CD14-positive monocyte (primary cell): ENCODE measurements around the gene ASIC2. TPM values are rescaled to one million over a fixed set of nuclear protein-coding genes. Genes with fewer than 3 reads are reported as not detected.

ENCODE experiments used
- DNase-seq, 3 donors: peaks; one replicate each; pipeline ENCODE4 v3.0.0-alpha.2; 2011 to 2022
- H2AFZ ChIP-seq: 2 replicates; pipeline ENCODE4 v1.6.0; 2012; ENCODE audit warnings: mild to moderate bottlenecking, low read depth, low read length, inconsistent platforms; ENCODE audit not compliant: insufficient read depth, poor library complexity, severe bottlenecking
- H3K27ac ChIP-seq, 2 donors: 1 replicate in 1 of 2; 2 replicates in 1 of 2; pipeline ENCODE4 v1.5.1; 2012 to 2013; ENCODE audit warnings: low read length in 2 of 2, control low read depth in 1 of 2, inconsistent platforms in 1 of 2, low read depth in 1 of 2, mild to moderate bottlenecking in 1 of 2
- H3K27me3 ChIP-seq, 2 donors: one replicate each; pipeline versions ENCODE4 v1.6.0 to v1.6.1; 2011 to 2013; ENCODE audit warnings: low read length in 2 of 2; ENCODE audit not compliant: control insufficient read depth in 2 of 2, insufficient read depth in 2 of 2
- H3K36me3 ChIP-seq, 2 donors: replicated peaks in 1 of 2; 1 replicate in 1 of 2; 2 replicates in 1 of 2; pipeline versions ENCODE4 v1.5.1 to v1.6.1; 2012 to 2013; ENCODE audit warnings: low read length in 2 of 2, control low read depth in 1 of 2, inconsistent platforms in 1 of 2, mild to moderate bottlenecking in 1 of 2; ENCODE audit not compliant: insufficient read depth in 2 of 2, control insufficient read depth in 1 of 2
- H3K4me1 ChIP-seq, 2 donors: 1 replicate in 1 of 2; 2 replicates in 1 of 2; pipeline versions ENCODE4 v1.5.1 to v1.6.1; 2012 to 2013; ENCODE audit warnings: low read length in 2 of 2, control low read depth in 1 of 2, inconsistent platforms in 1 of 2, mild to moderate bottlenecking in 1 of 2, moderate library complexity in 1 of 2; ENCODE audit not compliant: insufficient read depth in 2 of 2, control insufficient read depth in 1 of 2
- H3K4me2 ChIP-seq: replicated peaks from 2 replicates; pipeline ENCODE3; 2012; ENCODE audit warnings: low read length, moderate library complexity, mild to moderate bottlenecking; ENCODE audit not compliant: poor library complexity, severe bottlenecking; ENCODE audit errors: extremely low read depth
- H3K4me3 ChIP-seq, 3 experiments: fragments of 200-600 bp in 1 of 3; sonication (generic) in 1 of 3; replicated peaks in 1 of 3; 1 replicate in 2 of 3; 2 replicates in 1 of 3; pipeline ENCODE4 v1.5.1; 2011 to 2013; ENCODE audit warnings: low read length in 3 of 3, mild to moderate bottlenecking in 3 of 3, control low read depth in 2 of 3, low read depth in 2 of 3, inconsistent platforms in 1 of 3, moderate library complexity in 1 of 3
- H3K79me2 ChIP-seq: 2 replicates; pipeline ENCODE4 v1.6.0; 2012; ENCODE audit warnings: mild to moderate bottlenecking, control low read depth, inconsistent platforms, low read length, moderate library complexity; ENCODE audit not compliant: insufficient read depth
- H3K9ac ChIP-seq: 2 replicates; pipeline ENCODE4 v1.6.0; 2017; ENCODE audit warnings: low read length, mild to moderate bottlenecking; ENCODE audit not compliant: insufficient read depth, poor library complexity, severe bottlenecking
- H3K9me3 ChIP-seq, 2 donors: replicated peaks in 1 of 2; 1 replicate in 1 of 2; 2 replicates in 1 of 2; pipeline versions ENCODE4 v1.5.1 to v1.6.1; 2012 to 2013; ENCODE audit warnings: low read length in 2 of 2, control low read depth in 1 of 2; ENCODE audit not compliant: control insufficient read depth in 1 of 2, insufficient read depth in 1 of 2
- H4K20me1 ChIP-seq: 2 replicates; pipeline ENCODE4 v1.6.0; 2012; ENCODE audit warnings: mild to moderate bottlenecking, low read length, control low read depth, moderate library complexity; ENCODE audit not compliant: insufficient read depth
- H3K27ac Mint-ChIP-seq, 7 donors: one replicate each; pipeline ENCODE4 v1.8.0; 2020; ENCODE audit warnings: mild to moderate bottlenecking in 7 of 7, mixed read lengths in 7 of 7, moderate library complexity in 6 of 7, inconsistent platforms in 2 of 7
- H3K27me3 Mint-ChIP-seq, 3 donors: one replicate each; pipeline ENCODE4 v1.8.0; 2021 to 2022; ENCODE audit warnings: low read depth in 3 of 3, mild to moderate bottlenecking in 3 of 3, mixed read lengths in 3 of 3, moderate library complexity in 3 of 3, inconsistent platforms in 1 of 3
- H3K36me3 Mint-ChIP-seq, 2 donors: one replicate each; pipeline ENCODE4 v1.8.0; 2020; ENCODE audit warnings: mixed read lengths in 2 of 2, inconsistent platforms in 1 of 2, mild to moderate bottlenecking in 1 of 2
- H3K4me1 Mint-ChIP-seq: one replicate; pipeline ENCODE4 v1.8.0; 2020; ENCODE audit warnings: mild to moderate bottlenecking, mixed read lengths
- H3K4me3 Mint-ChIP-seq, 2 donors: one replicate each; pipeline ENCODE4 v1.8.0; 2020; ENCODE audit warnings: mild to moderate bottlenecking in 2 of 2, mixed read lengths in 2 of 2, moderate library complexity in 1 of 2
- H3K9me3 Mint-ChIP-seq, 7 donors: one replicate each; pipeline ENCODE4 v1.8.0; 2020 to 2022; ENCODE audit warnings: mixed read lengths in 7 of 7, mild to moderate bottlenecking in 6 of 7, moderate library complexity in 6 of 7, inconsistent platforms in 2 of 7
- WGBS: methylation state at CpG from one replicate; pipeline ENCODE4 v1.1.5; 2013; ENCODE audit warnings: missing lambda C conversion rate; ENCODE audit not compliant: insufficient coverage; 5-methylcytosine and 5-hydroxymethylcytosine counted together
- intact Hi-C, 2 donors: fragments of 100-400 bp; cut with micrococcal nuclease; formaldehyde crosslinking; loops; one replicate each; pipeline versions ENCODE4 v1.15.0 to v1.15.1; 2023
- polyA plus RNA-seq, 3 donors: library from polyadenylated mRNA; depleted of rRNA in 1 of 3; unstranded in 2 of 3; stranded (reverse) in 1 of 3; fragments of 300-500 nt in 2 of 3; fragments of >200 nt in 1 of 3; fragmentation: Illumina TruSeq in 2 of 3; gene quantifications; 1 replicate in 2 of 3; 2 replicates in 1 of 3; pipeline ENCODE4 v1.2.3, GENCODE V29; 2012 to 2021
- TF ChIP-seq, protein P1 (sequence below): fragments of 200-600 bp; IDR thresholded peaks from one replicate; pipeline ENCODE4 v1.8.0; 2022; ENCODE audit warnings: antibody characterized with exemption, mild to moderate bottlenecking

ASIC2 gene
- polyA plus RNA-seq, 3 donors: not detected

DNA sequence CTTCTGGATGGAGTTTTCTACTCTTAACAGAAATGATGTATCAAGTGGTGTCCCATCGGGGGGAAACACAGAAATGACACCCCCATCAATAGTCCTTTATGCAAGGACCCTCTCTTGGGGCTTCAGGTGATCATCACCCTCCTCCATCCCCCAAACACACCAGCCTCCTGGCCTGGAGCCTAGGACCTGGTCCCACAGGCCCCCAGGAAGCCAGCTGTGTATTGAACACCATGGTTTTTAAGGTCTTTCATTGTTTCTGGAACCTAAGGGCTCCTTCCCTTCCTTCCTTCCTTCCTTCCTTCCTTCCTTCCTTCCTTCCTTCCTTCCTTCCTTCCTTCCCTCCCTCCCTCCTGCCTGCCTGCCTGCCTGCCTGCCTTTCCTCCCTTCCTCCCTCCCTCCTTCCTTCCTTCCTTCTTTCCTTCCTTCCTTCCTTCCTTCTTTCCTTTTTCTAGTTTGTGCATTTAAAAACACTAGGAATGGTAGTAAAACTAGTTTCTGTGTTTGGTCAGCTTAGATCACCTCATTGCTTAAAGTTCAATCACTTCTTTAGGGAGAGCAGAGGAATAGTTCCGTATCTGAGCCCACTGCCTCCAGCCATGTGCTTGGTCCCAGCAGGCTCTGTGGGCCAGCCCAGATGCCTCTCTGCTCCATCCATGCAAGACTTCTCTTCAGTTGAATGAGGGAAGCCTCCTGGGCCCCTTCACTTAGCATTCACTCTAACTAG, 23.6 kb downstream of the ASIC2 start:
- no peaks in the 10 kb centered on the region for H3K36me3 ChIP-seq
- no peak overlapping the region for H3K9ac ChIP-seq
- H3K27me3 ChIP-seq: no peaks in the 10 kb centered on the region
- H3K4me1 ChIP-seq: no peaks in the 10 kb centered on the region
- H3K4me2 ChIP-seq: no peak overlapping the region
- no peaks in the 10 kb centered on the region for H3K79me2 ChIP-seq
- H3K4me3 ChIP-seq: no peak overlapping the region
- 100% methylated on average over 1 of the region's 2 CpGs for WGBS
- H3K9me3 ChIP-seq: no peaks in the 10 kb centered on the region
- Mint-ChIP-seq H3K36me3 (no peaks in the 10 kb centered on the region), H3K9me3 (peaks cover 0 to 6% (median 0%) of the 10 kb centered on the region in 7 donors), H3K4me3 (no peak overlapping the region), H3K27ac (no peak overlapping the region), H3K27me3 (peaks cover 4 to 6% (median 4%) of the 10 kb centered on the region in 3 donors), H3K4me1 (no peaks in the 10 kb centered on the region)
- intact Hi-C loops: no loop called here
- no peak overlapping the region for H2AFZ ChIP-seq
- TF ChIP-seq, protein P1, sequence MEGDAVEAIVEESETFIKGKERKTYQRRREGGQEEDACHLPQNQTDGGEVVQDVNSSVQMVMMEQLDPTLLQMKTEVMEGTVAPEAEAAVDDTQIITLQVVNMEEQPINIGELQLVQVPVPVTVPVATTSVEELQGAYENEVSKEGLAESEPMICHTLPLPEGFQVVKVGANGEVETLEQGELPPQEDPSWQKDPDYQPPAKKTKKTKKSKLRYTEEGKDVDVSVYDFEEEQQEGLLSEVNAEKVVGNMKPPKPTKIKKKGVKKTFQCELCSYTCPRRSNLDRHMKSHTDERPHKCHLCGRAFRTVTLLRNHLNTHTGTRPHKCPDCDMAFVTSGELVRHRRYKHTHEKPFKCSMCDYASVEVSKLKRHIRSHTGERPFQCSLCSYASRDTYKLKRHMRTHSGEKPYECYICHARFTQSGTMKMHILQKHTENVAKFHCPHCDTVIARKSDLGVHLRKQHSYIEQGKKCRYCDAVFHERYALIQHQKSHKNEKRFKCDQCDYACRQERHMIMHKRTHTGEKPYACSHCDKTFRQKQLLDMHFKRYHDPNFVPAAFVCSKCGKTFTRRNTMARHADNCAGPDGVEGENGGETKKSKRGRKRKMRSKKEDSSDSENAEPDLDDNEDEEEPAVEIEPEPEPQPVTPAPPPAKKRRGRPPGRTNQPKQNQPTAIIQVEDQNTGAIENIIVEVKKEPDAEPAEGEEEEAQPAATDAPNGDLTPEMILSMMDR: no peak
- no peaks in the 10 kb centered on the region for H4K20me1 ChIP-seq
- H3K27ac ChIP-seq: no peak overlapping the region
- no peak for DNase-seq

GRCh38 chr17:33267851-33268548, 25.1 kb downstream of the ASIC2 start:
- H3K36me3 ChIP-seq: no peaks in the 10 kb centered on the region
- no peak overlapping the region for H3K9ac ChIP-seq
- intact Hi-C loops: no loop called here
- H3K4me3 Mint-ChIP-seq: no peak overlapping the region
- H2AFZ ChIP-seq: no peak overlapping the region
- no peak overlapping the region for H3K4me3 ChIP-seq
- H3K4me2 ChIP-seq: no peak overlapping the region
- TF ChIP-seq, protein P1: no peak
- no peaks in the 10 kb centered on the region for H3K9me3 ChIP-seq
- no peaks in the 10 kb centered on the region for H3K36me3 Mint-ChIP-seq
- H3K27me3 Mint-ChIP-seq: peaks cover 4 to 6% (median 4%) of the 10 kb centered on the region in 3 donors
- H3K27ac Mint-ChIP-seq: no peak overlapping the region
- 93% methylated on average over 5 of the region's 5 CpGs for WGBS
- no peaks in the 10 kb centered on the region for H3K79me2 ChIP-seq
- no peak for DNase-seq
- no peaks in the 10 kb centered on the region for H3K27me3 ChIP-seq
- no peaks in the 10 kb centered on the region for H3K4me1 Mint-ChIP-seq
- H4K20me1 ChIP-seq: no peaks in the 10 kb centered on the region
- no peaks in the 10 kb centered on the region for H3K4me1 ChIP-seq
- peaks cover 0 to 6% (median 0%) of the 10 kb centered on the region in 7 donors for H3K9me3 Mint-ChIP-seq
- H3K27ac ChIP-seq: no peak overlapping the region
